GM10266 (cell line): ENCODE data around the gene STAC3.

Source experiments
- DNase-seq: peaks from one replicate; pipeline ENCODE4 v3.0.0; 2012; ENCODE audit errors: extremely low spot score
- TF ChIP-seq, protein P1 (sequence below): IDR thresholded peaks from 2 replicates; pipeline ENCODE4 v1.5.1; 2012; ENCODE audit warnings: mild to moderate bottlenecking, low read depth; ENCODE audit not compliant: control insufficient read depth, insufficient read depth; ENCODE audit errors: missing control alignments

Gene STAC3

GRCh38 chr12:57229046-57229633 is 21.8 kb downstream of the STAC3 start:
- TF ChIP-seq, protein P1, sequence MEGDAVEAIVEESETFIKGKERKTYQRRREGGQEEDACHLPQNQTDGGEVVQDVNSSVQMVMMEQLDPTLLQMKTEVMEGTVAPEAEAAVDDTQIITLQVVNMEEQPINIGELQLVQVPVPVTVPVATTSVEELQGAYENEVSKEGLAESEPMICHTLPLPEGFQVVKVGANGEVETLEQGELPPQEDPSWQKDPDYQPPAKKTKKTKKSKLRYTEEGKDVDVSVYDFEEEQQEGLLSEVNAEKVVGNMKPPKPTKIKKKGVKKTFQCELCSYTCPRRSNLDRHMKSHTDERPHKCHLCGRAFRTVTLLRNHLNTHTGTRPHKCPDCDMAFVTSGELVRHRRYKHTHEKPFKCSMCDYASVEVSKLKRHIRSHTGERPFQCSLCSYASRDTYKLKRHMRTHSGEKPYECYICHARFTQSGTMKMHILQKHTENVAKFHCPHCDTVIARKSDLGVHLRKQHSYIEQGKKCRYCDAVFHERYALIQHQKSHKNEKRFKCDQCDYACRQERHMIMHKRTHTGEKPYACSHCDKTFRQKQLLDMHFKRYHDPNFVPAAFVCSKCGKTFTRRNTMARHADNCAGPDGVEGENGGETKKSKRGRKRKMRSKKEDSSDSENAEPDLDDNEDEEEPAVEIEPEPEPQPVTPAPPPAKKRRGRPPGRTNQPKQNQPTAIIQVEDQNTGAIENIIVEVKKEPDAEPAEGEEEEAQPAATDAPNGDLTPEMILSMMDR = no peak
- no peak for DNase-seq

DNA sequence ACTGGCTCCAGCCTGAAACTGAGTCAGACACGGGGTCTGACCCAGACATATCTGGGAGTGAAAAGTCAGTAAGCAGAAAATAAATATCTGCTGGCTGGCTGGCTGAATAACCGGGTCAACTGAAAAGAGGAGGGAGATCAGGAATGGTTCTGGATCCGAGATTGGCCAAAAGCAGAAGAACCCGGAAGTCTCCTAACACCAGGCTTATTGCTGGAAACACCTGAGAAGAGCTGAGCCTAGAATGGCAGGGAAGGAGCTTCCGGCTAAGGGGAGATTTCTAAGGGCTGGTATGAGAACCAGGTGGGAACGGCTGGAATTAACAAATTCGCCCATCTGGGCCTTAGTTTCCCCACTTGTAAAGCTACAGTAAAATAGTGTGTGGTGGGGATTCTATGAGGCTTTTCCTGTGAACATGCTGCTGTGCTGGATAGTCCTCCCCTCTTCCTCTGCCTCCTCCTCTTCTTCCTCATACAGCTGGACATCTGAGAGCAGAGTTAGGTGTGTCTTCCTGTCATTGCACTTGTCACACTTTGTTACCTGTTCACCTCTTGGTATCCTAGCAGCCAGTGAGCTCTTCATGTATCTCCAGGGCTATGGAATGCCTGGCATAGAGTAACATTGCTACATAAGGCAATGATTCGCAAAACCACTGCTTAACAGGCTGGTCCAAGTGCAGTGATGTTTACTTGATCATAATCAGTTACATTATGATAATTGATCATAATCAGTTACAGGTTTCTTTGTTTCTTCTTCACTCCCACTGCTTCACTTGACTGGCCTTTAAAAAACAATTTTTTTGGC is 23.5 kb downstream of the STAC3 start:
- DNase-seq = no peak
- TF ChIP-seq, protein P1 = no peak

GRCh38 chr12:57226588-57227314 is 24.2 kb downstream of the STAC3 start:
- TF ChIP-seq, protein P1 = no peak
- DNase-seq = no peak

GRCh38 chr12:57225680-57226210 is 25.2 kb downstream of the STAC3 start:
- no peak for DNase-seq
- TF ChIP-seq, protein P1 = no peak

- no peak for DNase-seq
- TF ChIP-seq, protein P1 = peak; percentile 78
These were observed 25.9 kb downstream of the STAC3 start for GRCh38 chr12:57224973-57225679.

- TF ChIP-seq, protein P1 = no peak
- DNase-seq = no peak
These were observed 26.6 kb downstream of the STAC3 start for GRCh38 chr12:57224278-57224972.
